ENCODE data around the gene VAPA. TPM values are rescaled to one million over a fixed set of nuclear protein-coding genes. Genes with fewer than 3 reads are reported as not detected.

Gene VAPA
- polyA plus RNA-seq, 1 donor (not counting 4 experiments of a cell fraction or from before 2014, with no cell fraction given): 350 TPM

GRCh38 chr18:9949315-9949714, 35.5 kb downstream of the VAPA start:
- TF ChIP-seq CTCF (optimal IDR thresholded peaks at IDR 0.05 in 1 of 3, IDR thresholded peaks at IDR 0.05 in 1 of 3, conservative IDR thresholded peaks at IDR 0.05 in 1 of 3; ENCODE audit: extremely low read depth in 1 of 3, insufficient read depth in 2 of 3, low read length in 3 of 3): no peak
- no peak for TF ChIP-seq EZH2 (IDR thresholded peaks at IDR 0.05; ENCODE audit: low read length)
- Histone ChIP-seq H3K4me2 (ENCODE audit: control insufficient read depth, extremely low read depth, insufficient read depth, low read depth, low read length) (no peak overlapping the region), H3K9me3 (ENCODE audit: control insufficient read depth, low read depth, low read length) (no peaks in the 10 kb centered on the region), H3K9me1 (ENCODE audit: control insufficient read depth, extremely low read depth, insufficient read depth, low read length) (peaks cover 2% of the 10 kb centered on the region), H3K27ac (ENCODE audit: control insufficient read depth, insufficient read depth, low read length) (no peak overlapping the region), H3K79me2 (ENCODE audit: control insufficient read depth, insufficient read depth, low read length) (peaks cover 44% of the 10 kb centered on the region), H3K9ac (ENCODE audit: control insufficient read depth, extremely low read depth, insufficient read depth, low read length) (no peak overlapping the region), H2AFZ (ENCODE audit: control insufficient read depth, low read length) (no peak overlapping the region), H3K4me3 (ENCODE audit: control insufficient read depth in 2 of 3, extremely low read depth in 1 of 3, insufficient read depth in 2 of 3, low read depth in 1 of 3, low read length in 3 of 3) (no peak overlapping the region), H3K4me1 (ENCODE audit: control insufficient read depth, extremely low read depth, insufficient read depth, low read length) (peaks cover 21% of the 10 kb centered on the region), H3K27me3 (ENCODE audit: control insufficient read depth, extremely low read depth, insufficient read depth, low read length) (no peaks in the 10 kb centered on the region), H4K20me1 (ENCODE audit: control insufficient read depth, extremely low read depth, insufficient read depth, low read length) (peaks cover 6% of the 10 kb centered on the region), H3K36me3 (ENCODE audit: control insufficient read depth in 2 of 2, extremely low read depth in 1 of 2, insufficient read depth in 2 of 2, low read length in 2 of 2) (peaks cover 11 to 35% of the 10 kb centered on the region in 2 experiments)
- dilution Hi-C loops (cut with MboI; ENCODE audit: extremely low pct_ligation_motif_present, low sequenced_read_pairs): no loop called here
- DNase-seq (ENCODE audit: low read depth, low spot score) (no peak), FAIRE-seq (no peak)

- Histone ChIP-seq H3K9me3 (ENCODE audit: control insufficient read depth, low read depth, low read length) (no peaks in the 10 kb centered on the region), H3K4me1 (ENCODE audit: control insufficient read depth, extremely low read depth, insufficient read depth, low read length) (peaks cover 21% of the 10 kb centered on the region), H3K4me3 (ENCODE audit: control insufficient read depth in 2 of 3, extremely low read depth in 1 of 3, insufficient read depth in 2 of 3, low read depth in 1 of 3, low read length in 3 of 3) (no peak overlapping the region), H3K27me3 (ENCODE audit: control insufficient read depth, extremely low read depth, insufficient read depth, low read length) (no peaks in the 10 kb centered on the region), H3K36me3 (ENCODE audit: control insufficient read depth in 2 of 2, extremely low read depth in 1 of 2, insufficient read depth in 2 of 2, low read length in 2 of 2) (peaks cover 10 to 36% of the 10 kb centered on the region in 2 experiments), H3K27ac (ENCODE audit: control insufficient read depth, insufficient read depth, low read length) (no peak overlapping the region), H4K20me1 (ENCODE audit: control insufficient read depth, extremely low read depth, insufficient read depth, low read length) (peaks cover 3% of the 10 kb centered on the region), H3K79me2 (ENCODE audit: control insufficient read depth, insufficient read depth, low read length) (peaks cover 41% of the 10 kb centered on the region), H2AFZ (ENCODE audit: control insufficient read depth, low read length) (no peak overlapping the region), H3K9me1 (ENCODE audit: control insufficient read depth, extremely low read depth, insufficient read depth, low read length) (peaks cover 2% of the 10 kb centered on the region), H3K9ac (ENCODE audit: control insufficient read depth, extremely low read depth, insufficient read depth, low read length) (no peak overlapping the region), H3K4me2 (ENCODE audit: control insufficient read depth, extremely low read depth, insufficient read depth, low read depth, low read length) (no peak overlapping the region)
- TF ChIP-seq CTCF (optimal IDR thresholded peaks at IDR 0.05 in 1 of 3, IDR thresholded peaks at IDR 0.05 in 1 of 3, conservative IDR thresholded peaks at IDR 0.05 in 1 of 3; ENCODE audit: extremely low read depth in 1 of 3, insufficient read depth in 2 of 3, low read length in 3 of 3) (no peak), EZH2 (IDR thresholded peaks at IDR 0.05; ENCODE audit: low read length) (no peak)
- DNase-seq (ENCODE audit: low read depth, low spot score) (no peak), FAIRE-seq (no peak)
- dilution Hi-C loops (cut with MboI; ENCODE audit: extremely low pct_ligation_motif_present, low sequenced_read_pairs): no loop called here
These were observed 36.0 kb downstream of the VAPA start for GRCh38 chr18:9949861-9950260.
